ENCODE data around the gene C6. TPM values are rescaled to one million over a fixed set of nuclear protein-coding genes. Genes with fewer than 3 reads are reported as not detected.

The C6 gene
- total RNA-seq, 1 donor from 2014 or later: not detected

DNA sequence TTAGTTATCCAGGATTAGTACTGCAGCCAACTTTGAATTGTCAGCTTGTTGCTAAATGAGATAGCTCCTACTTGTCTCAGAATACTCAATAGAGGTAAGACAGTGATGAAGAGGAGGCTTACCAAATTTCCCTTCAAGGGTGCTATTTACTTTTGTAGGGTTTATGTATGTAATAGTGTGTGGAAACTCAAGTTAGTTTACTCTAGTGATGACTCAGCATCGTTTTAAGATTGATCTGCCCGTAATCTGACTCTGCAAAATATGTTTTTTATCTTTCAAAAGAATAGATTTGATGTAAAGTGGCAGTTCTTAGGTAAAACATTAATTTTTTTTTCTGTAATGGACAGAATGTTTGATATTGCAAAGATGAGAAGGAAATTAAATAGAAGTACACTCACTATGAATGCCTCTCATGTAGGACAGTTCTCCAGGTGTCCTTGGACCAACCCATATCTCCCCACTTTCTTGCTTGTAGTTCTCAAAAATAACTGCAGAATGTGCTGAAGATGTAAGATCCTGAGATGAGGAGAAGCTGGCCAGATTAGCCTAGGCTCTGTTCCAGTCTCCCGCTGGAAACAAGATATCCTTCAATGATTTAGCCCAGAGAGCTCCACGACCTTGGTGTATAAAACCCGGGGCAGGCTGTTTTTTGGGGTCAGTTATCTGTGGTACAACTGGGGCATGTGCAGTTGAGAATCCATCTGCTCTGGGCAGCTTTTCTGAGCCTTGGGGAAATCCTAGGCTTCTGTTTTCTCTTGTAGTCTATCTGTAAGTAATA is 117.8 kb downstream of the C6 start:
- H3K36me3 Mint-ChIP-seq (ENCODE audit: low read depth): no peaks in the 10 kb centered on the region
- DNase-seq (ENCODE audit: low spot score): no peak
- intact Hi-C loops (cut with micrococcal nuclease): no loop called here
- H3K9me3 Mint-ChIP-seq: no peaks in the 10 kb centered on the region
- no peak overlapping the region for H3K4me3 Mint-ChIP-seq (ENCODE audit: low read depth)
- no peak overlapping the region for H3K27ac Mint-ChIP-seq
- H3K27me3 Mint-ChIP-seq (ENCODE audit: low read depth): no peaks in the 10 kb centered on the region
- H3K4me1 Mint-ChIP-seq (ENCODE audit: low read depth): no peaks in the 10 kb centered on the region

DNA sequence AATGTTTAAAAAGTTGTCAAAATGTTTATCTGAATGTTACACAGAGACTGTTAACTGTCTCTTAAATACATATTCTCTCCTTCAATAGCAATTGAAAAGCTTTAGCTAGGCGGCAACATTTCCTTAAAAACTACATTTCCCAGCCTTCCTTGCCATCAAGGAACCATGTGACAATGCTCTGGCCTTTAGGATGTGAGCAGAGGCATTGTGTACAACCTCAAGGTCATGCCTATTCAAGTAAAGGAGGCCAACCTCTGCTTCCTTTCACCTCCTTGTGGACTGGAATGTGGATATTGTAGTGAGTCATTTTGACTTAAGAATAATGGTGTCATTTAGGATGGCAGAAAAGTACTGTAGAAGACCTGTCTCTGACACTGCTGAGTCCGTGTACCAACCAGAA is 118.5 kb downstream of the C6 start:
- intact Hi-C loops (cut with micrococcal nuclease): no loop called here

DNA sequence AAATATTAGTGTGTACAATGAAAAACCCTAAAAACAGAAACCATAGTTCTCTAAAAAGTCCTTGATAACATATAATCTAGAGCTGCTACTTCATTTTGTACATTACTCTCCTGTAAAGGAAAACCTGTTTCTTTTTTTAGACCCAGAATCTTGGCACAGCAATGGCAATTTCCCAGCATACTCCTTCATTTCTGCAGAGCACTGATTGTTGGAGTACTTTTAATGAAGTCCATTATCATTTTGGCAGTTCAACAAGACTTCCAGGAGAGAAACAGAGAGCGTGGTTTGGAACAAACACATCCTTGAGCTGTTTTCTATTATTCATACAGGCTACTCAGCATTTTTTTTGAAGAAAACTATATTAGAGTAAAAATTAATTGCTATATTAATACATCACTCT is 119.5 kb downstream of the C6 start:
- intact Hi-C loops (cut with micrococcal nuclease): no loop called here
- no peaks in the 10 kb centered on the region for H3K36me3 Mint-ChIP-seq (ENCODE audit: low read depth)
- DNase-seq (ENCODE audit: low spot score): no peak
- H3K27me3 Mint-ChIP-seq (ENCODE audit: low read depth): no peaks in the 10 kb centered on the region
- no peak overlapping the region for H3K27ac Mint-ChIP-seq
- H3K4me3 Mint-ChIP-seq (ENCODE audit: low read depth): no peak overlapping the region
- no peaks in the 10 kb centered on the region for H3K4me1 Mint-ChIP-seq (ENCODE audit: low read depth)
- no peaks in the 10 kb centered on the region for H3K9me3 Mint-ChIP-seq

More for the DNA sequence above, 118.5 kb downstream of the C6 start:
- Mint-ChIP-seq H3K36me3 (ENCODE audit: low read depth) (no peaks in the 10 kb centered on the region), H3K27ac (no peak overlapping the region), H3K27me3 (ENCODE audit: low read depth) (no peaks in the 10 kb centered on the region), H3K9me3 (no peaks in the 10 kb centered on the region), H3K4me3 (ENCODE audit: low read depth) (no peak overlapping the region), H3K4me1 (ENCODE audit: low read depth) (no peaks in the 10 kb centered on the region)
- no peak for DNase-seq (ENCODE audit: low spot score)

Other genes starting within 250 kb of the C6 start
- gene MROH2B, start 142.2 kb downstream of the C6 start, total RNA-seq: not detected in 2 replicates